GM12878 (cell line): Measurements from ENCODE around the gene LEFTY1. TPM values are rescaled to one million over a fixed set of nuclear protein-coding genes. Genes with fewer than 3 reads are reported as not detected.

Source experiments
- BHLHE40 ChIP-seq, 2 experiments: fragments of 450-650 bp in 1 of 2; IDR thresholded peaks; 2 replicates each; pipeline ENCODE4 v1.6.1; 2011 to 2017; ENCODE audit warnings: low read depth in 2 of 2, borderline replicate concordance in 1 of 2, improper control_type of control experiment in 1 of 2, low read length in 1 of 2, mild to moderate bottlenecking in 1 of 2
- BMI1 ChIP-seq: fragments of 450-650 bp; IDR thresholded peaks from 2 replicates; pipeline ENCODE4 v1.6.1; 2016; ENCODE audit warnings: mild to moderate bottlenecking, moderate library complexity, borderline replicate concordance
- BRCA1 ChIP-seq: IDR thresholded peaks from 2 replicates; pipeline ENCODE4 v1.6.1; 2011; ENCODE audit warnings: low read depth, low read length, improper control_type of control experiment
- CBX5 ChIP-seq: sonication (generic); IDR thresholded peaks from 2 replicates; pipeline ENCODE4 v1.6.1; 2016; ENCODE audit warnings: low read depth, moderate library complexity, mild to moderate bottlenecking, inconsistent platforms
- E4F1 ChIP-seq: fragments of 450-650 bp; IDR thresholded peaks from 2 replicates; pipeline ENCODE4 v1.6.1; 2018; ENCODE audit warnings: borderline replicate concordance, mild to moderate bottlenecking; ENCODE audit not compliant: partially characterized antibody
- EED ChIP-seq: sonication (generic); IDR thresholded peaks from 2 replicates; pipeline ENCODE4 v1.6.1; 2016; ENCODE audit warnings: antibody characterized with exemption, low read depth
- FOXK2 ChIP-seq: fragments of 450-650 bp; IDR thresholded peaks from 2 replicates; pipeline ENCODE4 v1.6.1; 2017; ENCODE audit warnings: mild to moderate bottlenecking, moderate library complexity
- HCFC1 ChIP-seq: fragments of 150-350 bp; IDR thresholded peaks from 2 replicates; pipeline ENCODE4 v1.6.1; 2014; ENCODE audit warnings: low read length
- NR2C1 ChIP-seq: fragments of 450-650 bp; IDR thresholded peaks from 2 replicates; pipeline ENCODE4 v1.6.1; 2017; ENCODE audit warnings: antibody characterized with exemption, mild to moderate bottlenecking, moderate library complexity
- NR2F1 ChIP-seq: fragments of 450-650 bp; conservative IDR thresholded peaks from 2 replicates; pipeline ENCODE4 v1.6.1; 2017; ENCODE audit warnings: mild to moderate bottlenecking
- PAX5 ChIP-seq: IDR thresholded peaks from 2 replicates; pipeline ENCODE4 v1.6.1; 2011; ENCODE audit warnings: low read depth, low read length, borderline replicate concordance
- PAX8 ChIP-seq: fragments of 450-650 bp; IDR thresholded peaks from 2 replicates; pipeline ENCODE4 v1.6.1; 2017; ENCODE audit warnings: mild to moderate bottlenecking, moderate library complexity
- PML ChIP-seq: IDR thresholded peaks from 2 replicates; pipeline ENCODE4 v1.6.1; 2012; ENCODE audit warnings: low read length, inconsistent platforms
- POLR2A ChIP-seq: IDR thresholded peaks from 2 replicates; pipeline ENCODE4 v1.6.1; 2011; ENCODE audit warnings: low read depth, mild to moderate bottlenecking, low read length
- POLR2AphosphoS2 ChIP-seq: IDR thresholded peaks from 2 replicates; pipeline ENCODE4 v1.6.1; 2011; ENCODE audit warnings: low read depth, mild to moderate bottlenecking, low read length, improper control_type of control experiment, moderate library complexity
- RELA ChIP-seq: fragments of 450-650 bp; IDR thresholded peaks from 2 replicates; pipeline ENCODE4 v1.8.0; 2014; ENCODE audit warnings: borderline replicate concordance; ENCODE audit not compliant: partially characterized antibody
- SIX5 ChIP-seq: IDR thresholded peaks from 2 replicates; pipeline ENCODE4 v1.6.1; 2011; ENCODE audit warnings: mild to moderate bottlenecking, low read depth, low read length, moderate library complexity; ENCODE audit not compliant: severe bottlenecking
- SMC3 ChIP-seq: IDR thresholded peaks from 2 replicates; pipeline ENCODE4 v1.6.1; 2011; ENCODE audit warnings: low read length, improper control_type of control experiment, borderline replicate concordance
- SPI1 ChIP-seq: IDR thresholded peaks from 2 replicates; pipeline ENCODE4 v1.6.1; 2011; ENCODE audit warnings: low read depth, mild to moderate bottlenecking, low read length, moderate library complexity, borderline replicate concordance; ENCODE audit not compliant: insufficient read depth
- TARDBP ChIP-seq: IDR thresholded peaks from 2 replicates; pipeline ENCODE4 v1.6.1; 2016; ENCODE audit warnings: borderline replicate concordance
- ZBED1 ChIP-seq: IDR thresholded peaks from 2 replicates; pipeline ENCODE4 v1.6.1; 2016; ENCODE audit warnings: borderline replicate concordance
- ZNF592 ChIP-seq: fragments of 450-650 bp; IDR thresholded peaks from 2 replicates; pipeline ENCODE4 v1.6.1; 2017; ENCODE audit warnings: mild to moderate bottlenecking, moderate library complexity
- ZNF622 ChIP-seq: fragments of 450-650 bp; IDR thresholded peaks from 2 replicates; pipeline ENCODE4 v1.6.1; 2017; ENCODE audit warnings: mild to moderate bottlenecking, inconsistent platforms
- polyA plus RNA-seq, 11 experiments: library from polyadenylated mRNA; depleted of rRNA in 4 of 11; unstranded in 6 of 11; stranded (reverse) in 5 of 11; fragments of >200 nt; fragmentation: Nextera tagmentation in 4 of 11; fragmentation: Illumina TruSeq in 1 of 11; extraction: Ambion mirVana in 4 of 11; extraction: Trizol in 1 of 11; gene quantifications; 1 replicate in 1 of 11; 2 replicates in 10 of 11; pipeline versions ENCODE4 v1.2.1 to v1.2.3, GENCODE V29; 2011 to 2016; ENCODE audit warnings: inconsistent platforms in 2 of 11, missing spikeins in 2 of 11, low read depth in 1 of 11
- total RNA-seq, 4 experiments: library from RNA; depleted of rRNA in 3 of 4; stranded (reverse); fragments of >200 nt in 3 of 4; fragmentation: Illumina TruSeq in 1 of 4; extraction: Trizol in 1 of 4; gene quantifications; 2 replicates each; pipeline versions ENCODE4 v1.2.1 to v1.2.3, GENCODE V29; 2013 to 2021
- TF ChIP-seq, protein P1 (sequence below): fragments of 450-650 bp; IDR thresholded peaks from 2 replicates; pipeline ENCODE4 v1.6.1; 2016; ENCODE audit warnings: mild to moderate bottlenecking

Gene LEFTY1
- total and polyA plus RNA-seq, 10 of the 15 experiments (the other 5 are each of a cell fraction or from before 2014, with no cell fraction given) = 0.06 TPM; not detected in 8

- TF ChIP-seq, protein P1, sequence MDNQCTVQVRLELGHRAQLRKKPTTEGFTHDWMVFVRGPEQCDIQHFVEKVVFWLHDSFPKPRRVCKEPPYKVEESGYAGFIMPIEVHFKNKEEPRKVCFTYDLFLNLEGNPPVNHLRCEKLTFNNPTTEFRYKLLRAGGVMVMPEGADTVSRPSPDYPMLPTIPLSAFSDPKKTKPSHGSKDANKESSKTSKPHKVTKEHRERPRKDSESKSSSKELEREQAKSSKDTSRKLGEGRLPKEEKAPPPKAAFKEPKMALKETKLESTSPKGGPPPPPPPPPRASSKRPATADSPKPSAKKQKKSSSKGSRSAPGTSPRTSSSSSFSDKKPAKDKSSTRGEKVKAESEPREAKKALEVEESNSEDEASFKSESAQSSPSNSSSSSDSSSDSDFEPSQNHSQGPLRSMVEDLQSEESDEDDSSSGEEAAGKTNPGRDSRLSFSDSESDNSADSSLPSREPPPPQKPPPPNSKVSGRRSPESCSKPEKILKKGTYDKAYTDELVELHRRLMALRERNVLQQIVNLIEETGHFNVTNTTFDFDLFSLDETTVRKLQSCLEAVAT = no peak
- TF ChIP-seq ZNF622 (no peak), PAX5 (no peak; the same call in 1 of the 2 replicates), SPI1 (peak; percentile 47; the same call in 1 of the 2 replicates), TARDBP (no peak), FOXK2 (no peak), BHLHE40 (IDR thresholded peaks at IDR 0.05; ENCODE audit: borderline replicate concordance in 1 of 2, low read depth in 2 of 2, low read length in 1 of 2) (peak; percentile 56 to 86; a peak in 3 of 4 replicates), E4F1 (peak; percentile 75), PML (peak; percentile 43; the same call in 1 of the 2 replicates), ZNF592 (no peak), NR2F1 (no peak), EED (no peak), PAX8 (no peak), CBX5 (peak; percentile 48; the same call in 1 of the 2 replicates), BRCA1 (no peak), NR2C1 (no peak), POLR2AphosphoS2 (0 out of 2 replicates have a peak, but pooled peaks have one; percentile 41), HCFC1 (peak; percentile 69), POLR2A (peak; percentile 96), SIX5 (peak; percentile 20), SMC3 (no peak), ZBED1 (no peak), BMI1 (no peak), RELA (peak; percentile 77)
Measured at GRCh38 chr1:225923692-225924555, 35.0 kb upstream of the LEFTY1 start, which contains the start of gene PYCR2 (continued).
